Measurements from ENCODE around the gene PAQR5.
"Not testable (repeated sequence)": the region's sequence is repeated elsewhere in the genome, so short reads cannot be mapped to it uniquely, and the experiment has no call there.

Gene PAQR5

DNA sequence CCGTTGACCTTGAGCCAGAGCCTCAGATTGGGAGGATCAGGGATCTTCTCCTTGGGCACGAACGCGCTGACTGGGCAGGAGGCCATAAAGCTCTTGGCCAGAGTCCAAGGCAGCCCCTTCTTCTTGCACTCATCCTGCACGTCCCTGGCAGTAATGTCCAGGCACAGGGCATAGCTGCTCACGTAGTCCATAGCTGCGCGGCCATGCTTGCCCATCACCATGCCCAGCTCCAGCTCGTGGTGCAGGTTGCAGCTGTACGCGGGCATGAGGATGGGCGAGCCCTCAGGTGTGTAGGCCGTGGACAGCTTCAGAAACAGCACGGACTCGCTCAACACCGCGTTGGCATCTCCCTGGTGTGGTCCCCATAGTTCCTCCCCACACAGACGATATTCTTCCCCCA, 136.0 kb downstream of the PAQR5 start:
- in situ Hi-C loops (cut with MboI; ENCODE audit: low pct_unique_long_range_greater_than_20kb, low sequenced_read_pairs, unreplicated experiment) = no loop called here
- DNase-seq (ENCODE audit: low spot score) = no peak
- TF ChIP-seq, protein P1, sequence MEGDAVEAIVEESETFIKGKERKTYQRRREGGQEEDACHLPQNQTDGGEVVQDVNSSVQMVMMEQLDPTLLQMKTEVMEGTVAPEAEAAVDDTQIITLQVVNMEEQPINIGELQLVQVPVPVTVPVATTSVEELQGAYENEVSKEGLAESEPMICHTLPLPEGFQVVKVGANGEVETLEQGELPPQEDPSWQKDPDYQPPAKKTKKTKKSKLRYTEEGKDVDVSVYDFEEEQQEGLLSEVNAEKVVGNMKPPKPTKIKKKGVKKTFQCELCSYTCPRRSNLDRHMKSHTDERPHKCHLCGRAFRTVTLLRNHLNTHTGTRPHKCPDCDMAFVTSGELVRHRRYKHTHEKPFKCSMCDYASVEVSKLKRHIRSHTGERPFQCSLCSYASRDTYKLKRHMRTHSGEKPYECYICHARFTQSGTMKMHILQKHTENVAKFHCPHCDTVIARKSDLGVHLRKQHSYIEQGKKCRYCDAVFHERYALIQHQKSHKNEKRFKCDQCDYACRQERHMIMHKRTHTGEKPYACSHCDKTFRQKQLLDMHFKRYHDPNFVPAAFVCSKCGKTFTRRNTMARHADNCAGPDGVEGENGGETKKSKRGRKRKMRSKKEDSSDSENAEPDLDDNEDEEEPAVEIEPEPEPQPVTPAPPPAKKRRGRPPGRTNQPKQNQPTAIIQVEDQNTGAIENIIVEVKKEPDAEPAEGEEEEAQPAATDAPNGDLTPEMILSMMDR (IDR thresholded peaks at IDR 0.05; ENCODE audit: extremely low read depth, insufficient read depth, missing control alignments) = no peak

DNA sequence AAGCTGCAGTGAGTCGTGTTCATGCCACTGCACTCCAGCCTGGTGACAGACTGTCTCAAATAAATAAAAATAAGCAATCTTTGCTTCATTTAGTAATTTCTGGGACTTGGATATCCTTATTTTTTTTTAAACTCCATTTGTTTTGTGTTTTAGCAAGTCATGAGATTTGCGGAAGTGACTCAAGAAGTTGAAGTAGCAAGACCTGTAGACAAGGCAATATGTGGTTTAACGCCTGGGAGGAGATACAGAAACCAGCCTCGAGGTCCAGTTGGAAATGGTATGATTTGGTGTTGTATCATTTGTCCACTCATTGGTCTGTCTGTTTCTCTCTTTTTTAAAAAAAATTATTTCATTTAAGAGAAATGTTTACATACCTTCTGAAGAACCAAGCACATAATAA, 137.3 kb downstream of the PAQR5 start:
- TF ChIP-seq, protein P1 (IDR thresholded peaks at IDR 0.05; ENCODE audit: extremely low read depth, insufficient read depth, missing control alignments) = no peak
- in situ Hi-C loops (cut with MboI; ENCODE audit: low pct_unique_long_range_greater_than_20kb, low sequenced_read_pairs, unreplicated experiment) = no loop called here
- DNase-seq (ENCODE audit: low spot score) = no peak

- in situ Hi-C loops (cut with MboI; ENCODE audit: low pct_unique_long_range_greater_than_20kb, low sequenced_read_pairs, unreplicated experiment) = no loop called here
- TF ChIP-seq, protein P1 (IDR thresholded peaks at IDR 0.05; ENCODE audit: extremely low read depth, insufficient read depth, missing control alignments) = no peak
- DNase-seq (ENCODE audit: low spot score) = no peak
Observed at GRCh38 chr15:69436951-69437350, 138.2 kb downstream of the PAQR5 start.

DNA sequence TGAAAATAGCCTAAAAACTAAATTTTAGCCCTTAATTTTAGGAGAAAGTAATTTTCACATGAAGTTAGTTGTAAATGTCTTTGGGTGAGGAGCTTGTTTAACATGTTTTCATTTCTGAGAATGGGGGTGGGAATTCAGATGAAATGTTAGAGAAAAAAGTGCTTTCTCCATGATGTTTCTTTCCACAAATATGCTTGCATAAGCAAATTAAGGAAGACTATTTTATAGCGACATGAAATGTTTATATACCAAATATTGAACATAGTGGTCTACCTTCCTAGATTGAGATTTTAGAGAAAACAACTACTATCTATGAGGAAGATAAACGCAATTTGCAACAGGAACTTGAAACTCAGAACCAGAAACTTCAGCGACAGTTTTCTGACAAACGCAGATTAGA, 140.9 kb downstream of the PAQR5 start:
- TF ChIP-seq, protein P1 (IDR thresholded peaks at IDR 0.05; ENCODE audit: extremely low read depth, insufficient read depth, missing control alignments) = no peak
- in situ Hi-C loops (cut with MboI; ENCODE audit: low pct_unique_long_range_greater_than_20kb, low sequenced_read_pairs, unreplicated experiment) = no loop called here
- DNase-seq (ENCODE audit: low spot score) = no peak

- TF ChIP-seq, protein P1 (IDR thresholded peaks at IDR 0.05; ENCODE audit: extremely low read depth, insufficient read depth, missing control alignments) = no peak
- in situ Hi-C loops (cut with MboI; ENCODE audit: low pct_unique_long_range_greater_than_20kb, low sequenced_read_pairs, unreplicated experiment) = no loop called here
- peak; percentile 39 for DNase-seq (ENCODE audit: low spot score)
Observed at GRCh38 chr15:69443032-69443611, 144.4 kb downstream of the PAQR5 start.

GRCh38 chr15:69444686-69445085, 146.0 kb downstream of the PAQR5 start:
- in situ Hi-C loops (cut with MboI; ENCODE audit: low pct_unique_long_range_greater_than_20kb, low sequenced_read_pairs, unreplicated experiment) = no loop called here
- TF ChIP-seq, protein P1 (IDR thresholded peaks at IDR 0.05; ENCODE audit: extremely low read depth, insufficient read depth, missing control alignments) = no peak
- DNase-seq (ENCODE audit: low spot score) = no peak

DNA sequence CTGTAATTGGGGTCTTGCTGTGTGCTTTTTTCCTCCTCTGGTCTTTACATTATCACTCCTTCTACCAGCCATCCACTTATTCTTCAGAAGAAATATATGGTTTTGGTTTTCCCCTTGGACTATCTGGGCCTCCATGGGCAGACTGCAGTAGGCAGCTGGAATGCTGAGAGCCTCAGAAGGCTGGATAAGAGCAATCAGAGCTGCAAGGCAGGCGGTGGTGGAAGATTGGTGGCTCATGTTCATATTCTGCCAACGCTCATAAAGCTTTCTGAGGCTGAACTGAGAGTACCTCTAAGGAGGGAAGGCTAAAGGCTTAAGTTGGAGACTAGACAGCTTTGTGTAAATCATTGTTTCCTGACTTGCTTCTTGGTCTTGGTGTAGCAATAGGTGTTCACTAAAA, 148.2 kb downstream of the PAQR5 start:
- in situ Hi-C loops (cut with MboI; ENCODE audit: low pct_unique_long_range_greater_than_20kb, low sequenced_read_pairs, unreplicated experiment) = no loop called here
- no peak for DNase-seq (ENCODE audit: low spot score)
- TF ChIP-seq, protein P1 (IDR thresholded peaks at IDR 0.05; ENCODE audit: extremely low read depth, insufficient read depth, missing control alignments) = no peak

GRCh38 chr15:69450221-69450620, 151.5 kb downstream of the PAQR5 start:
- DNase-seq (ENCODE audit: low spot score); in situ Hi-C loops (cut with MboI; ENCODE audit: low pct_unique_long_range_greater_than_20kb, low sequenced_read_pairs, unreplicated experiment): not testable (repeated sequence)
